WTC11 (cell line): ENCODE measurements around the gene MT1H. TPM values are rescaled to one million over a fixed set of nuclear protein-coding genes. Genes with fewer than 3 reads are reported as not detected.
"Not testable (repeated sequence)": the region's sequence is repeated elsewhere in the genome, so short reads cannot be mapped to it uniquely, and the experiment has no call there.

Experiments
- ATAC-seq: fragments of 200-7000 bp; cut with Tn5 transposase; 2 replicates; pipeline ENCODE4 v1.10.0; 2021; ENCODE audit warnings: mild to moderate bottlenecking, moderate library complexity
- CTCF ChIA-PET: fragments of 300-600 bp; sonication (Branson Sonifier 250); formaldehyde crosslinking; loops from one replicate; lab custom pipeline; 2021; ENCODE audit warnings: antibody characterized with exemption; lab: Charles Lee
- POLR2A ChIA-PET: fragments of 350-600 bp; sonication (Branson Sonifier 250); formaldehyde crosslinking; loops from one replicate; lab custom pipeline; 2021; ENCODE audit warnings: antibody characterized with exemption; lab: Charles Lee
- DNase-seq: peaks from one replicate; pipeline ENCODE4 v3.0.0; 2021; ENCODE audit warnings: low spot score
- H3K27ac Mint-ChIP-seq: 2 replicates; pipeline ENCODE4 v1.8.0; 2021; ENCODE audit warnings: mixed read lengths
- H3K27me3 Mint-ChIP-seq: 2 replicates; pipeline ENCODE4 v1.8.0; 2021; ENCODE audit warnings: low read depth, mild to moderate bottlenecking, moderate library complexity, mixed read lengths
- H3K36me3 Mint-ChIP-seq: 2 replicates; pipeline ENCODE4 v1.8.0; 2021; ENCODE audit warnings: mixed read lengths
- H3K4me1 Mint-ChIP-seq: 2 replicates; pipeline ENCODE4 v1.8.0; 2022; ENCODE audit warnings: mixed read lengths
- H3K4me3 Mint-ChIP-seq: 2 replicates; pipeline ENCODE4 v1.8.0; 2021; ENCODE audit warnings: mild to moderate bottlenecking, moderate library complexity, mixed read lengths
- H3K9me3 Mint-ChIP-seq: 2 replicates; pipeline ENCODE4 v1.8.0; 2021; ENCODE audit warnings: mixed read lengths
- ARID4B ChIP-seq: sonication (generic); formaldehyde crosslinking; IDR thresholded peaks from 2 replicates; pipeline ENCODE4 v1.8.0; 2023; ENCODE audit warnings: missing genetic modification reagents, mild to moderate bottlenecking, borderline replicate concordance
- CDX4 ChIP-seq: fragments of 250-450 bp; sonication (Bioruptor Pico); IDR thresholded peaks from 2 replicates; pipeline ENCODE4 v1.9.0; 2021; ENCODE audit warnings: moderate library complexity, mild to moderate bottlenecking, inconsistent platforms, borderline replicate concordance
- CREM ChIP-seq: sonication (generic); formaldehyde crosslinking; IDR thresholded peaks from 2 replicates; pipeline ENCODE4 v1.8.1; 2022; ENCODE audit warnings: mild to moderate bottlenecking, missing genetic modification reagents, moderate library complexity
- ELF4 ChIP-seq: sonication (generic); formaldehyde crosslinking; IDR thresholded peaks from 2 replicates; pipeline ENCODE4 v1.8.1; 2022; ENCODE audit warnings: low read depth, mild to moderate bottlenecking, moderate library complexity, missing genetic modification reagents
- OVOL2 ChIP-seq: fragments of 250-450 bp; sonication (Bioruptor Pico); IDR thresholded peaks from 2 replicates; pipeline ENCODE4 v1.9.0; 2021; ENCODE audit warnings: mild to moderate bottlenecking, borderline replicate concordance
- TP53 ChIP-seq: sonication (generic); formaldehyde crosslinking; IDR thresholded peaks from 2 replicates; pipeline ENCODE4 v1.8.1; 2023; ENCODE audit warnings: mild to moderate bottlenecking, missing genetic modification reagents
- ZNF317 ChIP-seq: sonication (generic); formaldehyde crosslinking; IDR thresholded peaks from 2 replicates; pipeline ENCODE4 v1.8.1; 2023; ENCODE audit warnings: low read depth, mild to moderate bottlenecking, moderate library complexity, missing genetic modification reagents, borderline replicate concordance
- ZNF416 ChIP-seq: fragments of 250-450 bp; sonication (Bioruptor Pico); IDR thresholded peaks from 2 replicates; pipeline ENCODE4 v1.9.0; 2021; ENCODE audit warnings: mild to moderate bottlenecking, inconsistent platforms
- total RNA-seq: library from RNA; stranded (reverse); gene quantifications from 3 replicates; pipeline ENCODE4 v1.2.3, GENCODE V29; 2021

MT1H gene
- total RNA-seq, 1 experiment from 2014 or later: 122 TPM

- Mint-ChIP-seq H3K36me3 (no peaks in the 10 kb centered on the region), H3K27ac (no peak overlapping the region), H3K4me3 (no peak overlapping the region), H3K9me3 (peaks cover 5% of the 10 kb centered on the region; the same call in 1 of the 2 replicates), H3K4me1 (peaks cover 3% of the 10 kb centered on the region; the same call in 1 of the 2 replicates), H3K27me3 (peaks cover 15% of the 10 kb centered on the region)
- TF ChIP-seq ELF4 (CRISPR knock-in tag) (no peak), ARID4B (CRISPR knock-in tag) (no peak), ZNF416 (CRISPR knock-in tag) (no peak), CDX4 (CRISPR knock-in tag) (no peak), OVOL2 (no peak), TP53 (CRISPR knock-in tag) (no peak), ZNF317 (CRISPR knock-in tag) (no peak), CREM (no peak)
- ChIA-PET POLR2A (no interaction called here), CTCF (interaction anchor here (0.6 to 5.0 kb wide), 3 partner anchors 8 to 116 kb away, joined by 3 to 18 read pairs (median 3); no protein-coding TSS in a partner anchor)
- ATAC-seq: no peak
- no peak for DNase-seq
Observed at GRCh38 chr16:56716761-56717160, 47.1 kb downstream of the MT1H start.

GRCh38 chr16:56717532-56717931 lies 47.9 kb downstream of the MT1H start:
- H3K36me3 Mint-ChIP-seq, H3K9me3 Mint-ChIP-seq, H3K4me1 Mint-ChIP-seq, DNase-seq, H3K4me3 Mint-ChIP-seq, ATAC-seq, H3K27ac Mint-ChIP-seq, POLR2A ChIA-PET: not testable (repeated sequence)
- CTCF ChIA-PET: interaction anchor here (0.5 to 5.0 kb wide), 3 partner anchors 9 to 188 kb away, joined by 3 to 18 read pairs (median 4); no protein-coding TSS in a partner anchor
- H3K27me3 Mint-ChIP-seq: peaks cover 15% of the 10 kb centered on the region

Other genes with a start within 250 kb of the MT1H start
- 31.2 to 34.5 TPM (median 31.7 TPM) in 3 replicates for gene AMFR, start 244.3 kb upstream of the MT1H start, total RNA-seq
- gene NUDT21, start 218.5 kb upstream of the MT1H start, total RNA-seq: 247 to 263 TPM (median 259 TPM) in 3 replicates
- gene OGFOD1, start 218.3 kb upstream of the MT1H start, total RNA-seq: 50.5 to 52.2 TPM (median 50.7 TPM) in 3 replicates
- gene BBS2, start 149.8 kb upstream of the MT1H start, total RNA-seq: 19.1 to 25.7 TPM (median 24.1 TPM) in 3 replicates
- not detected in 3 replicates for gene MT4, start 104.7 kb upstream of the MT1H start, total RNA-seq
- 0.71 to 1.2 TPM (median 0.77 TPM) in 3 replicates for gene MT3, start 80.3 kb upstream of the MT1H start, total RNA-seq
- 139 to 173 TPM (median 149 TPM) in 3 replicates for gene MT2A, start 61.2 kb upstream of the MT1H start, total RNA-seq
- gene MT1E, start 44.0 kb upstream of the MT1H start, total RNA-seq: 92.7 to 114 TPM (median 103 TPM) in 3 replicates
- 4.5 to 4.8 TPM (median 4.7 TPM) in 3 replicates for gene MT1M, start 37.2 kb upstream of the MT1H start, total RNA-seq
- 0.94 to 2.8 TPM in 2 of 3 replicates, not detected in the other for gene MT1A, start 31.1 kb upstream of the MT1H start, total RNA-seq
- gene MT1B, start 17.9 kb upstream of the MT1H start, total RNA-seq: not detected in 3 replicates
- gene MT1F, start 11.9 kb upstream of the MT1H start, total RNA-seq: 50.6 to 60.2 TPM (median 58.2 TPM) in 3 replicates
- 326 to 361 TPM (median 333 TPM) in 3 replicates for gene MT1G, start 1.7 kb upstream of the MT1H start, total RNA-seq
- 328 to 466 TPM (median 465 TPM) in 3 replicates for gene MT1X, start 12.7 kb downstream of the MT1H start, total RNA-seq
- gene NUP93, start 60.3 kb downstream of the MT1H start, total RNA-seq: 167 to 185 TPM (median 175 TPM) in 3 replicates
- 0.05 to 0.09 TPM in 2 of 3 replicates, not detected in the other for gene SLC12A3, start 195.4 kb downstream of the MT1H start, total RNA-seq